H7 (cell line): Measurements from ENCODE around the gene ABTB2. TPM values are rescaled to one million over a fixed set of nuclear protein-coding genes. Genes with fewer than 3 reads are reported as not detected.

ENCODE experiments used
- DNase-seq: peaks from one replicate; pipeline ENCODE4 v3.0.0; 2012
- H3K27me3 ChIP-seq: 2 replicates; pipeline ENCODE4 v1.6.0; 2011; ENCODE audit warnings: mild to moderate bottlenecking, low read length; ENCODE audit not compliant: control insufficient read depth, insufficient read depth
- H3K36me3 ChIP-seq: replicated peaks from 2 replicates; pipeline ENCODE4 v1.5.1; 2011; ENCODE audit warnings: low read length; ENCODE audit not compliant: control insufficient read depth, insufficient read depth
- H3K4me3 ChIP-seq: 2 replicates; pipeline ENCODE4 v1.5.1; 2011; ENCODE audit warnings: low read depth, mild to moderate bottlenecking, control low read depth, low read length, moderate library complexity; ENCODE audit not compliant: insufficient read depth
- total RNA-seq: library from RNA; depleted of rRNA; stranded (reverse); fragments of >200 nt; shearing (Covaris generic); gene quantifications from 2 replicates; pipeline ENCODE4 v1.2.3, GENCODE V29; 2014

ABTB2 gene
- total RNA-seq, 1 experiment from 2014 or later, result 12.2 TPM

- no peaks in the 10 kb centered on the region for H3K36me3 ChIP-seq
- no peak overlapping the region for H3K4me3 ChIP-seq
- DNase-seq, result no peak
- H3K27me3 ChIP-seq, result no peaks in the 10 kb centered on the region
Measured at GRCh38 chr11:34168642-34169420, 189.0 kb downstream of the ABTB2 start.

DNA sequence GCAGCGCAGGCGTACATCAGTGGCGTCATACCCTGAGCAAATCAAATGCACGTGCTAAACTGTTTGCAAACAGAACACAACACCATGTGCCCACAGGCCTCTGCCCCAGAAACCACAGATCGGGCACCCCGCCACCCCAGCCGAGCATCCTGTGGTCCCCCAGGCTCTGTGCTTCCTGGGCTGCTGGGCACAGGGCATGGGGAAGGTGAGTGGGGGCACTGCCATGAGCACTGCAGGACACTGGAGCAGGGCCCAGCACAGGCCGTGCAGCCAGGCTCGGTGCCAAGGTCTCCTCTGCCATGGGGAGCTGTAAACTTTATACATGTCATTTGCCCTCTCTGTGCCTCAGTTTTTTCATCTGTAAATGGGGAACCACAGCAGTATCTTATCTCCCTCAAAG is 189.8 kb downstream of the ABTB2 start:
- Histone ChIP-seq H3K4me3 (no peak overlapping the region), H3K27me3 (no peaks in the 10 kb centered on the region), H3K36me3 (no peaks in the 10 kb centered on the region)
- DNase-seq, result no peak

GRCh38 chr11:34166806-34167740 is 190.7 kb downstream of the ABTB2 start:
- Histone ChIP-seq H3K4me3 (no peak overlapping the region), H3K36me3 (no peaks in the 10 kb centered on the region), H3K27me3 (no peaks in the 10 kb centered on the region)
- no peak for DNase-seq

- DNase-seq, result peak; percentile 80
- Histone ChIP-seq H3K36me3 (no peaks in the 10 kb centered on the region), H3K27me3 (no peaks in the 10 kb centered on the region), H3K4me3 (no peak overlapping the region)
Measured at GRCh38 chr11:34165786-34166555, 191.8 kb downstream of the ABTB2 start.

DNA sequence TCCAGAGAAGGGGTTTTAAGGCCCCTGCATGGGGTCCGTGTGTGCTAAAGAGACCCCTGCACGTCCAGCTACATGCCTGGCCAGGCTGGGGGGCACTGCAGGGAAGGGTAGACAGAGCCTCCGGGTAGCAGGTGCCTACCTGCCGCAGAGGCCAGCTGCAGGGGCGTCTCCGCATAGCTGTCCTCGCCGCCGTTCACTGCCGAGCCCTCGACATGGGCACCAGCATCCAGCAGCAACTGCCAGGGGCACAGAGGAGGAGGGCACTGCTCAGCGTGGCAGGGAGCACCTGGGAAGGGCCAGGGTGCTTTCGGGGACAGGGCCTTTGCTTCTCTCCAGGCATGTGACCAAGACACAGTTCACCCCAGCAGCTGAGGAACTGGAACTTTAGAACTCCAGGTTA is 192.7 kb downstream of the ABTB2 start:
- Histone ChIP-seq H3K36me3 (no peaks in the 10 kb centered on the region), H3K27me3 (no peaks in the 10 kb centered on the region), H3K4me3 (no peak overlapping the region)
- DNase-seq, result no peak

GRCh38 chr11:34162856-34163255 is 195.0 kb downstream of the ABTB2 start:
- Histone ChIP-seq H3K27me3 (no peaks in the 10 kb centered on the region), H3K36me3 (no peaks in the 10 kb centered on the region; the same call in 1 of the 2 replicates), H3K4me3 (no peak overlapping the region)
- no peak for DNase-seq

DNA sequence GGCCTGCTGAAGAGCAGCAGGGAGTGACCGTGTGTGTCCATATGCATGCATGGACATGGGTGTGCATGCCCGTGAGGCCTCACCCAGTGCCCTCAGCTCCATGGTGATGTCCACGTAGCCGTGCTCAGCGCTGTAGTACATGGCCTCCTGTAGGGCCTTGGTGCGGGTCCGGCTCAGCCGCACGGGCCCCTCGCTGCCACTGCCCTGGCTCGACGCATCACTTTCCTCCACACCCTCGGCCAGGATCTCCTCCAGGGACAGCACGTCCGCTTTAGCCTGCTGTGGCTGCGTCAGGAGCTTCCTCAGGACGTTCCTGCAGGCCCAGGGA is 195.4 kb downstream of the ABTB2 start:
- H3K36me3 ChIP-seq, result no peaks in the 10 kb centered on the region; the same call in 1 of the 2 replicates
- no peak overlapping the region for H3K4me3 ChIP-seq
- DNase-seq, result no peak
- H3K27me3 ChIP-seq, result no peaks in the 10 kb centered on the region

GRCh38 chr11:34161812-34162492 is 195.9 kb downstream of the ABTB2 start:
- no peak overlapping the region for H3K4me3 ChIP-seq
- no peaks in the 10 kb centered on the region for H3K27me3 ChIP-seq
- H3K36me3 ChIP-seq, result no peaks in the 10 kb centered on the region; the same call in 1 of the 2 replicates
- no peak for DNase-seq

- H3K27me3 ChIP-seq, result no peaks in the 10 kb centered on the region
- no peak overlapping the region for H3K4me3 ChIP-seq
- no peaks in the 10 kb centered on the region; the same call in 1 of the 2 replicates for H3K36me3 ChIP-seq
- DNase-seq, result no peak
Measured at GRCh38 chr11:34161361-34161760, 196.4 kb downstream of the ABTB2 start.

DNA sequence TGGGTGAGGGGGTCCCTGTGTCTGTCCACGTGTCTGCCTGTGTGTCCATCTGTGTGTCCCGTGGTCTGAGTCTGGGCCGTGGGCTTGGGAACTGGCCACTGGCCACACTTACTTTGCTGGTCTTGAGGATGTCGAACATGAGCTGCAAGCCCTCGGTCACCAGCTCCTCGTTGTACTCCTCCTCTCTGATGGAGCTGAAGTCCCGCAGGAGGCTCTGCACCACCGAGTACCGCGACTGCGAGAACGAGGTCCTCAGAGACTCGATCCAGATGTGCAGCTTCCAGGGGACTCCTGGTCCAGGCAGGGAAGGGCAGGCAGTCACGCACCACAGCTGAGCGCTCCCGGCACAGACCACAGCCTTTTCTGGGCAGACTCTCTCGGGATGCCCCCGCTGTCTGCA is 197.0 kb downstream of the ABTB2 start:
- DNase-seq, result no peak
- Histone ChIP-seq H3K4me3 (no peak overlapping the region), H3K27me3 (no peaks in the 10 kb centered on the region), H3K36me3 (no peaks in the 10 kb centered on the region; the same call in 1 of the 2 replicates)

DNA sequence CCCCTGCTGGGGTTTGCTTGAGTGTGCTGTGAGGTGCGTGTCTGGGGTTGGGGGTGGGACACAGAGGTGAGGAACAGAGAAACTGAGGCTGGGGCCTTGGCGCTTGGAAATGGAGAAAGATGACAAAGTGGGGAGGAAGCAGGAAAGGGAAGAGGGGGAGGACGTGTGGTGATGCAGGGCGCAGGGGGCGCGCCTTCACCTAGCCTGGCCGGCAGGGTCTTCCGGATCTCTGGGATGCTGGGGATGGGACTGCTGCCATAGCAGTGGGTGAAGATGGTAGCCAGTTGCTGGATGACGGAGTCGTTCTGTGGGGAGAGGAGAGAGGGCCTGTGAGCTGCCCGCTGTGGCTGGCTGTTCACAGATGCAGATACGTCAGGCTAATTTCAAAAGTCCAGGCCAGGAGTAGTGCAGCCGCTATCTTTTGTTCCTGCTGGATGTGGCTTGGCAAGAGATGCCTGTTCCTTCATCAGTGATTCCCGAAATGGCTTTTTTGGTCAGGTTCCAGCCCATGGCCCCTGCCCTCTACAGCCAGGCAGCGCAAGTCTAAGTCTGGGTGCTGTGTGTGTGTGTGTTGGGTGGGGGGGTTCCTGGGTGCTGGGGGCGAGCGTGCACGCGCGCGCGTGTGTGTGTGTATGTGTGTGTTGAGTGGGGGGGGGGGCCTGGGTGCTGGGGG is 197.6 kb downstream of the ABTB2 start:
- no peaks in the 10 kb centered on the region for H3K27me3 ChIP-seq
- H3K4me3 ChIP-seq, result no peak overlapping the region
- DNase-seq, result peak; percentile 46
- no peaks in the 10 kb centered on the region; the same call in 1 of the 2 replicates for H3K36me3 ChIP-seq

DNA sequence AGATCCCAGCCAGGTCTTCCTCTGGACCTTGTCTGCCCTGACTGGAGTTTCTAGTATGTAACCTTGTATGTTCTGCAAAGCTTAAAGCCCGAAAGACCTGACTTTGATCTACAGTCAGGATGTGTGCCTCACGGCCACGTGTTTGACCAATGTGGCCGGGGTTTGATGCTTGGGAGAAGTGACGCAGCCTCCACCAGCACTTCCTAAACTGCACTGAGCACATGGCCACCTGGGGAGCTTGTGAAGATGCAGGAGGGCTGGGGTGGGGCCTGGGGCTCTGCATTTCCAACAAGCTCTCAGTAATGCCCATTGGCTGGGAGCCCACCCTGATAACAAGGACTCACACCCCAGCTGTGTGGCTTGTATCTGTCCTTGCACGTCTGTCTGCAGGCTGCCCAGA is 199.1 kb downstream of the ABTB2 start:
- no peak for DNase-seq
- H3K36me3 ChIP-seq, result peaks cover 1% of the 10 kb centered on the region
- no peaks in the 10 kb centered on the region for H3K27me3 ChIP-seq
- H3K4me3 ChIP-seq, result no peak overlapping the region

- no peak for DNase-seq
- Histone ChIP-seq H3K4me3 (no peak overlapping the region), H3K27me3 (no peaks in the 10 kb centered on the region), H3K36me3 (peaks cover 4% of the 10 kb centered on the region)
Measured at GRCh38 chr11:34157163-34157562, 200.6 kb downstream of the ABTB2 start.

GRCh38 chr11:34155757-34156062 is 202.1 kb downstream of the ABTB2 start:
- DNase-seq, result peak; percentile 51
- no peak overlapping the region for H3K4me3 ChIP-seq

More at GRCh38 chr11:34155757-34156062, 202.1 kb downstream of the ABTB2 start:
- Histone ChIP-seq H3K27me3 (no peaks in the 10 kb centered on the region), H3K36me3 (peaks cover 4% of the 10 kb centered on the region)
